NB4 (cell line): Measurements from ENCODE around the gene SLIT1.

Experiments used
- DNase-seq: peaks from one replicate; pipeline ENCODE4 v3.0.0; 2010; ENCODE audit warnings: low read depth
- H3K4me3 ChIP-seq: one replicate; pipeline ENCODE4 v1.5.1; 2011; ENCODE audit warnings: mild to moderate bottlenecking, low read depth, low read length, moderate library complexity
- MAX ChIP-seq: IDR thresholded peaks from 2 replicates; pipeline ENCODE4 v1.6.1; 2011; ENCODE audit warnings: low read depth, low read length
- MYC ChIP-seq: IDR thresholded peaks from 2 replicates; pipeline ENCODE4 v1.6.1; 2011; ENCODE audit warnings: low read depth, low read length
- POLR2A ChIP-seq: IDR thresholded peaks from 2 replicates; pipeline ENCODE4 v1.6.1; 2011; ENCODE audit warnings: mild to moderate bottlenecking; ENCODE audit not compliant: insufficient read length; ENCODE audit errors: extremely low read depth
- TF ChIP-seq, protein P1 (sequence below): IDR thresholded peaks from one replicate; pipeline ENCODE4 v1.5.1; 2012; ENCODE audit warnings: low read depth, low read length

SLIT1 gene

DNA sequence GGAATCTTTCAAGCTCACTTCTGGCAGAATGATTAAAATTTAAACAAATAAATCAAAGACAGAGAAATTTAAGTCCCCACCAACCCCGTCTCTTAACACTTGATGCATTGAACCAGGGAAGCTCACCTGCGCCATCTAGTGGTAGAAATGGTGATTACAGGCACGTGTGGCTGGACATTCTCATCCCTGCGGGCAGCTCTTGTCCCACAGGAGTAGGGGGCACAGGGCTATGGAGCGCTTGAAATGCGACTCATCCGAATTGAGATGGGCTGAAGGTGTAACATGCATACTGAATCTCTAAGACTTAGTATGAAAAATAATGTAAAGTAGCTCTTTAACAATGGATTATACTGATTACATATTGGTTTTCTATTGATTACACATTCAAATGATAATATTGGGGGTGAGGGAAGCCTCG is 24.8 kb upstream of the SLIT1 start:
- H3K4me3 ChIP-seq, result no peak overlapping the region
- no peak for TF ChIP-seq POLR2A
- TF ChIP-seq MAX, result peak; percentile 86
- TF ChIP-seq MYC, result peak; percentile 72
- TF ChIP-seq, protein P1, sequence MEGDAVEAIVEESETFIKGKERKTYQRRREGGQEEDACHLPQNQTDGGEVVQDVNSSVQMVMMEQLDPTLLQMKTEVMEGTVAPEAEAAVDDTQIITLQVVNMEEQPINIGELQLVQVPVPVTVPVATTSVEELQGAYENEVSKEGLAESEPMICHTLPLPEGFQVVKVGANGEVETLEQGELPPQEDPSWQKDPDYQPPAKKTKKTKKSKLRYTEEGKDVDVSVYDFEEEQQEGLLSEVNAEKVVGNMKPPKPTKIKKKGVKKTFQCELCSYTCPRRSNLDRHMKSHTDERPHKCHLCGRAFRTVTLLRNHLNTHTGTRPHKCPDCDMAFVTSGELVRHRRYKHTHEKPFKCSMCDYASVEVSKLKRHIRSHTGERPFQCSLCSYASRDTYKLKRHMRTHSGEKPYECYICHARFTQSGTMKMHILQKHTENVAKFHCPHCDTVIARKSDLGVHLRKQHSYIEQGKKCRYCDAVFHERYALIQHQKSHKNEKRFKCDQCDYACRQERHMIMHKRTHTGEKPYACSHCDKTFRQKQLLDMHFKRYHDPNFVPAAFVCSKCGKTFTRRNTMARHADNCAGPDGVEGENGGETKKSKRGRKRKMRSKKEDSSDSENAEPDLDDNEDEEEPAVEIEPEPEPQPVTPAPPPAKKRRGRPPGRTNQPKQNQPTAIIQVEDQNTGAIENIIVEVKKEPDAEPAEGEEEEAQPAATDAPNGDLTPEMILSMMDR, result peak; percentile 97
- peak; percentile 85 for DNase-seq

DNA sequence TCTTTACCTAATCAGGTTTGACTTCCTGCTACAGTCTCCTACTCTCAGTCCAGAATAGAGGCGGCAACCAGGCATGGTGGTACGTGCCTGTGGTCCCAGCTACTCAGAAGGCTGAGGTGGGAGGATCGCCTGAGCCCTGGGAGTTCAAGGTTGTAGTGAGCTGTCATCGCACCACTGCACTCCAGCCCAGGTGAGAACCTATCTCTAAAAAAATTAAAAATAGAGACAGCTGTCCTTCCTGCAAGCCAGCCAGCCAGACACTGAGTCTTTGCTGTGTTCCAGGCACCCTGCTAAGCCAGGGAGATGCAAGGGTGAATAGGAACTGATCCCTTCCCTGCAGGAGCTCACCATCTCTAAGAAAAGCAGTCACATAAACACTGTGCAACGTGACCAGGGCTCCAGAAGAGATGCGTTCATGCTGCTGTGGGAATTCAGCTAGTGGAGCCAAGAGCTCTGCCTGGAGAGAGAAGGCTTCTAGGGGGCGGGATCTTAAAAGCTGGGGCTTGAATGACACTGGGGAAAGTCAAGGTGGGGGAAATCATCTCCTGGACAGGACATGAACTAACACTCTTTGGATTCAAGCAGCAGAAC is 22.1 kb upstream of the SLIT1 start:
- no peak overlapping the region for H3K4me3 ChIP-seq
- no peak for DNase-seq
- no peak for TF ChIP-seq POLR2A
- TF ChIP-seq, protein P1, result no peak
- no peak for TF ChIP-seq MAX
- no peak for TF ChIP-seq MYC

DNA sequence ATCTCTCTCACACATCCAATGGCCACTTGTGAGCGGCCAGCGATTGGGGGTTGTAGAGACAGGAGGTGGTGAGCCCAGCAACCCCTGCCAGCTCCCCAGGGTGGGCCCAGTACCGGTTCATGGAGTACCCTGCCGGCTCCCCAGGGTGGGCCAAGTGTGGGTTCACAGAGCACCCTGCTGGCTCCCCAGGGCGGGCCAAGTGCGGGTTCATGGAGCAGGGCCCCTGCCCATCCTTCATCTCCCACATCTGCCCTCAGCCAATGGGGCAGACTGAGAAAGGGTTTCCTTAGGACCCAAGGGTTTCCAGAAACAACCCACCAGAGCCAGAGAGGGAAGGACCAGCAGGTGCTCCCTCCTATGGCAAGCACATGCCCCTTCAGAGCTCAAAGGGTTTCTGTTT is 21.4 kb upstream of the SLIT1 start:
- no peak for TF ChIP-seq MYC
- no peak for TF ChIP-seq MAX
- TF ChIP-seq POLR2A, result no peak
- TF ChIP-seq, protein P1, result no peak
- no peak overlapping the region for H3K4me3 ChIP-seq
- no peak for DNase-seq

- no peak for DNase-seq
- TF ChIP-seq MAX (no peak), MYC (no peak), POLR2A (no peak)
- TF ChIP-seq, protein P1, result no peak
- no peak overlapping the region for H3K4me3 ChIP-seq
Measured at GRCh38 chr10:97204826-97205679, 19.3 kb upstream of the SLIT1 start.

GRCh38 chr10:97203220-97203619 is 17.5 kb upstream of the SLIT1 start:
- no peak for DNase-seq
- TF ChIP-seq POLR2A (no peak), MYC (no peak), MAX (no peak)
- TF ChIP-seq, protein P1, result no peak
- H3K4me3 ChIP-seq, result no peak overlapping the region
